ENCODE data around the gene IGF2BP3.

Gene IGF2BP3

GRCh38 chr7:23298885-23299769 lies 171.2 kb downstream of the IGF2BP3 start, which contains the start of gene MALSU1:
TSS of gene MALSU1 (plus strand) at chr7:23299339. CDS start at chr7:23299353, 14 bp downstream.
- TF ChIP-seq CTCF (IDR thresholded peaks at IDR 0.05): no peak

GRCh38 chr7:23298141-23298881 lies 172.0 kb downstream of the IGF2BP3 start:
- no peak for TF ChIP-seq CTCF (IDR thresholded peaks at IDR 0.05)

- TF ChIP-seq CTCF (IDR thresholded peaks at IDR 0.05): no peak
Measured at GRCh38 chr7:23295401-23295697, 174.9 kb downstream of the IGF2BP3 start.

- no peak for TF ChIP-seq CTCF (IDR thresholded peaks at IDR 0.05)
Measured at GRCh38 chr7:23294549-23295400, 175.5 kb downstream of the IGF2BP3 start.

GRCh38 chr7:23293500-23294073 lies 176.7 kb downstream of the IGF2BP3 start:
- TF ChIP-seq CTCF (IDR thresholded peaks at IDR 0.05): no peak

GRCh38 chr7:23292623-23293022 lies 177.7 kb downstream of the IGF2BP3 start:
- no peak for TF ChIP-seq CTCF (IDR thresholded peaks at IDR 0.05)
